Measurements from ENCODE around the gene NDUFA8. TPM values are rescaled to one million over a fixed set of nuclear protein-coding genes. Genes with fewer than 3 reads are reported as not detected.
A peak's percentile ranks its signal among the peaks of the same experiment; 100 is the strongest.

Gene NDUFA8
- total RNA-seq, 1 donor from 2014 or later: 32.4 TPM

GRCh38 chr9:122168356-122168755 is 8.8 kb upstream of the NDUFA8 start:
- Histone ChIP-seq H3K36me3 (no peaks in the 10 kb centered on the region), H3K4me3 (no peak overlapping the region), H3K9me3 (no peaks in the 10 kb centered on the region), H3K27ac (no peak overlapping the region), H3K27me3 (no peaks in the 10 kb centered on the region), H3K4me1 (no peaks in the 10 kb centered on the region)
- DNase-seq (ENCODE audit: extremely low spot score in 2 of 2): no peak
- intact Hi-C loops (cut with DNase I): no loop called here
- TF ChIP-seq POLR2A (IDR thresholded peaks at IDR 0.05) (no peak), POLR2AphosphoS5 (IDR thresholded peaks at IDR 0.05; ENCODE audit: insufficient read depth in 1 of 2, low read depth in 1 of 2) (peak in 1 of 2 donors; percentile 30)

- Histone ChIP-seq H3K4me1 (no peaks in the 10 kb centered on the region), H3K27ac (no peak overlapping the region), H3K27me3 (no peaks in the 10 kb centered on the region), H3K4me3 (no peak overlapping the region), H3K9me3 (peaks cover 3% of the 10 kb centered on the region), H3K36me3 (no peaks in the 10 kb centered on the region)
- DNase-seq (ENCODE audit: extremely low spot score in 2 of 2): no peak
- TF ChIP-seq POLR2AphosphoS5 (IDR thresholded peaks at IDR 0.05; ENCODE audit: insufficient read depth in 1 of 2, low read depth in 1 of 2) (no peak), POLR2A (IDR thresholded peaks at IDR 0.05) (no peak), CTCF (IDR thresholded peaks at IDR 0.05) (no peak)
- intact Hi-C loops (cut with DNase I): no loop called here
These were observed 4.7 kb upstream of the NDUFA8 start for GRCh38 chr9:122164286-122164685.

- no peak for DNase-seq (ENCODE audit: extremely low spot score in 2 of 2)
- H3K27ac ChIP-seq: no peak overlapping the region
- TF ChIP-seq POLR2AphosphoS5 (IDR thresholded peaks at IDR 0.05; ENCODE audit: insufficient read depth in 1 of 2, low read depth in 1 of 2) (no peak), POLR2A (IDR thresholded peaks at IDR 0.05) (no peak), CTCF (IDR thresholded peaks at IDR 0.05) (no peak)
These were observed 2.8 kb upstream of the NDUFA8 start for GRCh38 chr9:122162415-122162814.

GRCh38 chr9:122159925-122160246 is 307 bp upstream of the NDUFA8 start:
- Histone ChIP-seq H3K4me3 (peak overlapping the region; percentile 82 to 99), H3K4me1 (peaks cover 30% of the 10 kb centered on the region), H3K9me3 (peaks cover 3% of the 10 kb centered on the region), H3K27me3 (no peaks in the 10 kb centered on the region), H3K36me3 (no peaks in the 10 kb centered on the region), H3K27ac (no peak overlapping the region)
- DNase-seq (ENCODE audit: extremely low spot score in 2 of 2): no peak
- intact Hi-C loops (cut with DNase I): no loop called here
- TF ChIP-seq CTCF (IDR thresholded peaks at IDR 0.05): no peak
- no peak for TF ChIP-seq POLR2A (IDR thresholded peaks at IDR 0.05)
- TF ChIP-seq POLR2AphosphoS5 (IDR thresholded peaks at IDR 0.05; ENCODE audit: insufficient read depth in 1 of 2, low read depth in 1 of 2): no peak

More at GRCh38 chr9:122162415-122162814, 2.8 kb upstream of the NDUFA8 start:
- Histone ChIP-seq H3K36me3 (no peaks in the 10 kb centered on the region), H3K9me3 (peaks cover 3% of the 10 kb centered on the region), H3K4me1 (peaks cover 17% of the 10 kb centered on the region), H3K4me3 (no peak overlapping the region), H3K27me3 (no peaks in the 10 kb centered on the region)
- intact Hi-C loops (cut with DNase I): no loop called here

- Histone ChIP-seq H3K27ac (no peak overlapping the region), H3K36me3 (no peaks in the 10 kb centered on the region), H3K27me3 (no peaks in the 10 kb centered on the region), H3K4me1 (peaks cover 30% of the 10 kb centered on the region), H3K9me3 (peaks cover 3% of the 10 kb centered on the region), H3K4me3 (peak overlapping the region in 1 of 2 donors; percentile 82)
- DNase-seq (ENCODE audit: extremely low spot score in 2 of 2): no peak
- intact Hi-C loops (cut with DNase I): no loop called here
- TF ChIP-seq POLR2A (IDR thresholded peaks at IDR 0.05) (no peak), POLR2AphosphoS5 (IDR thresholded peaks at IDR 0.05; ENCODE audit: insufficient read depth in 1 of 2, low read depth in 1 of 2) (no peak), CTCF (IDR thresholded peaks at IDR 0.05) (peak in 1 of 3 experiments; percentile 7)
These were observed 1.4 kb downstream of the NDUFA8 start for GRCh38 chr9:122158202-122158601.

Measured in vagina (tissue), 2 donors.